Cardiac septum (tissue), 1 donor: ENCODE data around the gene BPIFB6. TPM values are rescaled to one million over a fixed set of nuclear protein-coding genes. Genes with fewer than 3 reads are reported as not detected.

ENCODE experiments used
- DNase-seq: peaks from one replicate; pipeline ENCODE4 v3.0.0-alpha.2; 2020; ENCODE audit warnings: low spot score
- intact Hi-C: fragments of 100-400 bp; cut with DNase I; formaldehyde crosslinking; loops from one replicate; pipeline ENCODE4 v1.14.0; 2022
- total RNA-seq: library from RNA; stranded (reverse); fragmentation: NEBNext Ultra II Directional; extraction: Animal tissue kit (Norgen Biotek cat#: 25700); gene quantifications from one replicate; pipeline ENCODE4 v1.2.1, GENCODE V29; 2021
- donor health status: DM: no; HTN: no; CAD: no.

The BPIFB6 gene
- total RNA-seq, 1 donor from 2014 or later = not detected

GRCh38 chr20:33074675-33075074 is 43.2 kb downstream of the BPIFB6 start:
- no peak for DNase-seq
- intact Hi-C loops = loop anchor here (5.0 kb wide), 1 partner anchor 172 kb away; no protein-coding TSS in a partner anchor

GRCh38 chr20:33075281-33075680 is 43.8 kb downstream of the BPIFB6 start:
- intact Hi-C loops = loop anchor here (5.0 kb wide), 1 partner anchor 173 kb away; no protein-coding TSS in a partner anchor
- DNase-seq = no peak

GRCh38 chr20:33076662-33077372 is 45.4 kb downstream of the BPIFB6 start:
- intact Hi-C loops = loop anchor here (5.0 kb wide), 1 partner anchor 175 kb away; no protein-coding TSS in a partner anchor
- DNase-seq = no peak

- no peak for DNase-seq
- intact Hi-C loops = loop anchor here (5.0 kb wide), 1 partner anchor 177 kb away; no protein-coding TSS in a partner anchor
These were observed 47.8 kb downstream of the BPIFB6 start, which contains the start of gene BPIFB4 for GRCh38 chr20:33079259-33079658. TSS of gene BPIFB4 (plus strand) at chr20:33079643. CDS start at chr20:33081527, 1,884 bp downstream.

- intact Hi-C loops = no loop called here
- no peak for DNase-seq
These were observed 50.1 kb downstream of the BPIFB6 start for GRCh38 chr20:33081411-33082154.

GRCh38 chr20:33082546-33082945 is 51.1 kb downstream of the BPIFB6 start:
- intact Hi-C loops = no loop called here
- no peak for DNase-seq

GRCh38 chr20:33083544-33084340 is 52.3 kb downstream of the BPIFB6 start:
- no peak for DNase-seq
- intact Hi-C loops = no loop called here

- DNase-seq = no peak
- intact Hi-C loops = no loop called here
These were observed 53.3 kb downstream of the BPIFB6 start for GRCh38 chr20:33084722-33085121.

- intact Hi-C loops = no loop called here
- DNase-seq = no peak
These were observed 54.7 kb downstream of the BPIFB6 start for GRCh38 chr20:33086052-33086722.

- intact Hi-C loops = loop anchor here (10.0 kb wide), 1 partner anchor 296 kb away; no protein-coding TSS in a partner anchor
- DNase-seq = no peak
These were observed 59.7 kb downstream of the BPIFB6 start for GRCh38 chr20:33091147-33091546.

GRCh38 chr20:33091693-33092092 is 60.2 kb downstream of the BPIFB6 start:
- intact Hi-C loops = loop anchor here (10.0 kb wide), 1 partner anchor 297 kb away; no protein-coding TSS in a partner anchor
- DNase-seq = no peak

GRCh38 chr20:33092361-33092760 is 60.9 kb downstream of the BPIFB6 start:
- no peak for DNase-seq
- intact Hi-C loops = loop anchor here (10.0 kb wide), 1 partner anchor 298 kb away; no protein-coding TSS in a partner anchor

GRCh38 chr20:33093074-33093473 is 61.6 kb downstream of the BPIFB6 start:
- DNase-seq = no peak
- intact Hi-C loops = loop anchor here (10.0 kb wide), 1 partner anchor 298 kb away; no protein-coding TSS in a partner anchor

GRCh38 chr20:33093582-33093981 is 62.1 kb downstream of the BPIFB6 start:
- intact Hi-C loops = loop anchor here (10.0 kb wide), 1 partner anchor 299 kb away; no protein-coding TSS in a partner anchor
- DNase-seq = no peak

Other genes starting within 250 kb of the BPIFB6 start
- gene MAPRE1, start 211.7 kb upstream of the BPIFB6 start, total RNA-seq = 71.7 TPM
- gene EFCAB8, start 172.7 kb upstream of the BPIFB6 start, total RNA-seq = not detected
- gene SUN5, start 27.2 kb upstream of the BPIFB6 start, total RNA-seq = not detected
- not detected for gene BPIFB2, start 23.9 kb upstream of the BPIFB6 start, total RNA-seq
- not detected for gene BPIFB3, start 22.3 kb downstream of the BPIFB6 start, total RNA-seq
- gene BPIFB4, start 48.0 kb downstream of the BPIFB6 start, total RNA-seq = not detected
- gene BPIFA2, start 136.5 kb downstream of the BPIFB6 start, total RNA-seq = not detected
- not detected for gene BPIFA3, start 185.7 kb downstream of the BPIFB6 start, total RNA-seq
- gene BPIFA1, start 204.3 kb downstream of the BPIFB6 start, total RNA-seq = not detected